CD14-positive monocyte (primary cell): ENCODE results near the gene TBC1D5. TPM values are rescaled to one million over a fixed set of nuclear protein-coding genes. Genes with fewer than 3 reads are reported as not detected.

Experiments
- DNase-seq, 3 donors: peaks; one replicate each; pipeline ENCODE4 v3.0.0-alpha.2; 2011 to 2022
- H2AFZ ChIP-seq: 2 replicates; pipeline ENCODE4 v1.6.0; 2012; ENCODE audit warnings: mild to moderate bottlenecking, low read depth, low read length, inconsistent platforms; ENCODE audit not compliant: insufficient read depth, poor library complexity, severe bottlenecking
- H3K27ac ChIP-seq, 2 donors: 1 replicate in 1 of 2; 2 replicates in 1 of 2; pipeline ENCODE4 v1.5.1; 2012 to 2013; ENCODE audit warnings: low read length in 2 of 2, control low read depth in 1 of 2, inconsistent platforms in 1 of 2, low read depth in 1 of 2, mild to moderate bottlenecking in 1 of 2
- H3K27me3 ChIP-seq, 2 donors: one replicate each; pipeline versions ENCODE4 v1.6.0 to v1.6.1; 2011 to 2013; ENCODE audit warnings: low read length in 2 of 2; ENCODE audit not compliant: control insufficient read depth in 2 of 2, insufficient read depth in 2 of 2
- H3K36me3 ChIP-seq, 2 donors: replicated peaks in 1 of 2; 1 replicate in 1 of 2; 2 replicates in 1 of 2; pipeline versions ENCODE4 v1.5.1 to v1.6.1; 2012 to 2013; ENCODE audit warnings: low read length in 2 of 2, control low read depth in 1 of 2, inconsistent platforms in 1 of 2, mild to moderate bottlenecking in 1 of 2; ENCODE audit not compliant: insufficient read depth in 2 of 2, control insufficient read depth in 1 of 2
- H3K4me1 ChIP-seq, 2 donors: 1 replicate in 1 of 2; 2 replicates in 1 of 2; pipeline versions ENCODE4 v1.5.1 to v1.6.1; 2012 to 2013; ENCODE audit warnings: low read length in 2 of 2, control low read depth in 1 of 2, inconsistent platforms in 1 of 2, mild to moderate bottlenecking in 1 of 2, moderate library complexity in 1 of 2; ENCODE audit not compliant: insufficient read depth in 2 of 2, control insufficient read depth in 1 of 2
- H3K4me2 ChIP-seq: replicated peaks from 2 replicates; pipeline ENCODE3; 2012; ENCODE audit warnings: low read length, moderate library complexity, mild to moderate bottlenecking; ENCODE audit not compliant: poor library complexity, severe bottlenecking; ENCODE audit errors: extremely low read depth
- H3K4me3 ChIP-seq, 3 experiments: fragments of 200-600 bp in 1 of 3; sonication (generic) in 1 of 3; replicated peaks in 1 of 3; 1 replicate in 2 of 3; 2 replicates in 1 of 3; pipeline ENCODE4 v1.5.1; 2011 to 2013; ENCODE audit warnings: low read length in 3 of 3, mild to moderate bottlenecking in 3 of 3, control low read depth in 2 of 3, low read depth in 2 of 3, inconsistent platforms in 1 of 3, moderate library complexity in 1 of 3
- H3K79me2 ChIP-seq: 2 replicates; pipeline ENCODE4 v1.6.0; 2012; ENCODE audit warnings: mild to moderate bottlenecking, control low read depth, inconsistent platforms, low read length, moderate library complexity; ENCODE audit not compliant: insufficient read depth
- H3K9ac ChIP-seq: 2 replicates; pipeline ENCODE4 v1.6.0; 2017; ENCODE audit warnings: low read length, mild to moderate bottlenecking; ENCODE audit not compliant: insufficient read depth, poor library complexity, severe bottlenecking
- H3K9me3 ChIP-seq, 2 donors: replicated peaks in 1 of 2; 1 replicate in 1 of 2; 2 replicates in 1 of 2; pipeline versions ENCODE4 v1.5.1 to v1.6.1; 2012 to 2013; ENCODE audit warnings: low read length in 2 of 2, control low read depth in 1 of 2; ENCODE audit not compliant: control insufficient read depth in 1 of 2, insufficient read depth in 1 of 2
- H4K20me1 ChIP-seq: 2 replicates; pipeline ENCODE4 v1.6.0; 2012; ENCODE audit warnings: mild to moderate bottlenecking, low read length, control low read depth, moderate library complexity; ENCODE audit not compliant: insufficient read depth
- H3K27ac Mint-ChIP-seq, 7 donors: one replicate each; pipeline ENCODE4 v1.8.0; 2020; ENCODE audit warnings: mild to moderate bottlenecking in 7 of 7, mixed read lengths in 7 of 7, moderate library complexity in 6 of 7, inconsistent platforms in 2 of 7
- H3K27me3 Mint-ChIP-seq, 3 donors: one replicate each; pipeline ENCODE4 v1.8.0; 2021 to 2022; ENCODE audit warnings: low read depth in 3 of 3, mild to moderate bottlenecking in 3 of 3, mixed read lengths in 3 of 3, moderate library complexity in 3 of 3, inconsistent platforms in 1 of 3
- H3K36me3 Mint-ChIP-seq, 2 donors: one replicate each; pipeline ENCODE4 v1.8.0; 2020; ENCODE audit warnings: mixed read lengths in 2 of 2, inconsistent platforms in 1 of 2, mild to moderate bottlenecking in 1 of 2
- H3K4me1 Mint-ChIP-seq: one replicate; pipeline ENCODE4 v1.8.0; 2020; ENCODE audit warnings: mild to moderate bottlenecking, mixed read lengths
- H3K4me3 Mint-ChIP-seq, 2 donors: one replicate each; pipeline ENCODE4 v1.8.0; 2020; ENCODE audit warnings: mild to moderate bottlenecking in 2 of 2, mixed read lengths in 2 of 2, moderate library complexity in 1 of 2
- H3K9me3 Mint-ChIP-seq, 7 donors: one replicate each; pipeline ENCODE4 v1.8.0; 2020 to 2022; ENCODE audit warnings: mixed read lengths in 7 of 7, mild to moderate bottlenecking in 6 of 7, moderate library complexity in 6 of 7, inconsistent platforms in 2 of 7
- WGBS: methylation state at CpG from one replicate; pipeline ENCODE4 v1.1.5; 2013; ENCODE audit warnings: missing lambda C conversion rate; ENCODE audit not compliant: insufficient coverage; 5-methylcytosine and 5-hydroxymethylcytosine counted together
- intact Hi-C, 2 donors: fragments of 100-400 bp; cut with micrococcal nuclease; formaldehyde crosslinking; loops; one replicate each; pipeline versions ENCODE4 v1.15.0 to v1.15.1; 2023
- polyA plus RNA-seq, 3 donors: library from polyadenylated mRNA; depleted of rRNA in 1 of 3; unstranded in 2 of 3; stranded (reverse) in 1 of 3; fragments of 300-500 nt in 2 of 3; fragments of >200 nt in 1 of 3; fragmentation: Illumina TruSeq in 2 of 3; gene quantifications; 1 replicate in 2 of 3; 2 replicates in 1 of 3; pipeline ENCODE4 v1.2.3, GENCODE V29; 2012 to 2021
- TF ChIP-seq, protein P1 (sequence below): fragments of 200-600 bp; IDR thresholded peaks from one replicate; pipeline ENCODE4 v1.8.0; 2022; ENCODE audit warnings: antibody characterized with exemption, mild to moderate bottlenecking

Gene TBC1D5
- polyA plus RNA-seq, 3 donors: 17.6 to 35.3 (median 21.0) TPM

- Histone ChIP-seq H4K20me1 (no peaks in the 10 kb centered on the region), H3K9me3 (no peaks in the 10 kb centered on the region), H3K27ac (no peak overlapping the region), H3K79me2 (no peaks in the 10 kb centered on the region), H3K4me1 (no peaks in the 10 kb centered on the region), H3K4me2 (no peak overlapping the region), H2AFZ (no peak overlapping the region), H3K9ac (no peak overlapping the region), H3K4me3 (no peak overlapping the region), H3K27me3 (no peaks in the 10 kb centered on the region), H3K36me3 (peaks cover 0 to 7% of the 10 kb centered on the region in 2 donors)
- H3K4me1 Mint-ChIP-seq: no peaks in the 10 kb centered on the region
- no peak overlapping the region for H3K27ac Mint-ChIP-seq
- peaks cover 0 to 2% (median 0%) of the 10 kb centered on the region in 3 donors for H3K27me3 Mint-ChIP-seq
- intact Hi-C loops: no loop called here
- TF ChIP-seq, protein P1, sequence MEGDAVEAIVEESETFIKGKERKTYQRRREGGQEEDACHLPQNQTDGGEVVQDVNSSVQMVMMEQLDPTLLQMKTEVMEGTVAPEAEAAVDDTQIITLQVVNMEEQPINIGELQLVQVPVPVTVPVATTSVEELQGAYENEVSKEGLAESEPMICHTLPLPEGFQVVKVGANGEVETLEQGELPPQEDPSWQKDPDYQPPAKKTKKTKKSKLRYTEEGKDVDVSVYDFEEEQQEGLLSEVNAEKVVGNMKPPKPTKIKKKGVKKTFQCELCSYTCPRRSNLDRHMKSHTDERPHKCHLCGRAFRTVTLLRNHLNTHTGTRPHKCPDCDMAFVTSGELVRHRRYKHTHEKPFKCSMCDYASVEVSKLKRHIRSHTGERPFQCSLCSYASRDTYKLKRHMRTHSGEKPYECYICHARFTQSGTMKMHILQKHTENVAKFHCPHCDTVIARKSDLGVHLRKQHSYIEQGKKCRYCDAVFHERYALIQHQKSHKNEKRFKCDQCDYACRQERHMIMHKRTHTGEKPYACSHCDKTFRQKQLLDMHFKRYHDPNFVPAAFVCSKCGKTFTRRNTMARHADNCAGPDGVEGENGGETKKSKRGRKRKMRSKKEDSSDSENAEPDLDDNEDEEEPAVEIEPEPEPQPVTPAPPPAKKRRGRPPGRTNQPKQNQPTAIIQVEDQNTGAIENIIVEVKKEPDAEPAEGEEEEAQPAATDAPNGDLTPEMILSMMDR: no peak
- H3K4me3 Mint-ChIP-seq: no peak overlapping the region
- H3K36me3 Mint-ChIP-seq: peaks cover 20 to 23% of the 10 kb centered on the region in 2 donors
- no peak for DNase-seq
- H3K9me3 Mint-ChIP-seq: peaks cover 0 to 2% (median 0%) of the 10 kb centered on the region in 7 donors
- WGBS: 92% methylated on average over 4 of the region's 6 CpGs
These were observed 403.3 kb downstream of the TBC1D5 start for GRCh38 chr3:17339132-17339575.

- WGBS: no CpG with 5 or more reads among the region's 3 CpGs
- Histone ChIP-seq H3K9me3 (no peaks in the 10 kb centered on the region), H3K4me1 (no peaks in the 10 kb centered on the region), H3K4me2 (no peak overlapping the region), H3K79me2 (no peaks in the 10 kb centered on the region), H2AFZ (no peak overlapping the region), H3K27me3 (no peaks in the 10 kb centered on the region), H3K27ac (no peak overlapping the region), H3K36me3 (peaks cover 2 to 7% of the 10 kb centered on the region in 2 donors), H4K20me1 (no peaks in the 10 kb centered on the region), H3K4me3 (no peak overlapping the region), H3K9ac (no peak overlapping the region)
- H3K9me3 Mint-ChIP-seq: no peaks in the 10 kb centered on the region
- H3K4me3 Mint-ChIP-seq: no peak overlapping the region
- no peak for DNase-seq
- no peaks in the 10 kb centered on the region for H3K27me3 Mint-ChIP-seq
- H3K36me3 Mint-ChIP-seq: peaks cover 15 to 19% of the 10 kb centered on the region in 2 donors
- TF ChIP-seq, protein P1: no peak
- intact Hi-C loops: no loop called here
- no peaks in the 10 kb centered on the region for H3K4me1 Mint-ChIP-seq
- H3K27ac Mint-ChIP-seq: no peak overlapping the region
These were observed 406.1 kb downstream of the TBC1D5 start for GRCh38 chr3:17336291-17336690.
